Measurements from ENCODE around the gene PA2G4.

The PA2G4 gene

DNA sequence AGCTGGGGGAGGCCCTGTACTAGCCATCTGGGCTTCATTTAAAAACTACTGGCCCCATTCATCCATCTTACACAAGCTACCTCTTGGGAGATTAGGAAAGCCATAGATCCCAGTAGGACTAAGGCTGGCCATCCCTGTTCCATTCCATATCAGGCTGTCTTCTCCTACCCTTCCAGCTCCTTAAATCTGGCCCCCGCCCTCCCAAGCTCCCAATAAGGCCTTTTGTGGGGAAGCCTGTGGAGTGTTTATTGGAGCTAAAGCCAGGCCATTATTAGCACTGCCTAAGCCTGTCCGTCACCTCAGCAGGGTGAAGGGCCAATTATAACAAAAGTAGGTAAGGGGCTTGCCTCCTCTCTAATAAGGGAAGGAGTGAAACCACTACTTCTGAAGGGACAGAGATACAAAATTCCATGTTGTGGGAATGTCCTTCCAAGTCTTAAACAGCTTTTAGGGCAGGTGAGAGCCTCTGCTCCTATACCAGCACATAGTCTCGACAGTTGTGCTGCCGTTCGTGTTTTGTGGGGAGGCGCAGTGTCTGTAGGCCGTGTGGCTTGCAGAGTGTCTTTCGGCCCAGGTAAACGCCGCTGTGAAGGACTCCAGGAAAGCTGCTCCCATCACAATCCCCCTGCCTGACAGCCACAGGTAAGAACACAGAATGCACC, 57.5 kb downstream of the PA2G4 start:
- no peak for TF ChIP-seq CTCF (IDR thresholded peaks at IDR 0.05; ENCODE audit: insufficient read depth, low read depth, low read length, missing control alignments)
- no peak overlapping the region for H3K4me3 ChIP-seq (ENCODE audit: low read length)
- DNase-seq (ENCODE audit: low read depth) = no peak

GRCh38 chr12:56162468-56163290, 58.3 kb downstream of the PA2G4 start:
- no peak overlapping the region for H3K4me3 ChIP-seq (ENCODE audit: low read length)
- no peak for DNase-seq (ENCODE audit: low read depth)
- TF ChIP-seq CTCF (IDR thresholded peaks at IDR 0.05; ENCODE audit: insufficient read depth, low read depth, low read length, missing control alignments) = no peak

Measured in epithelial cell of esophagus (primary cell).